ENCODE measurements around the gene IL18BP.
A peak's percentile ranks its signal among the peaks of the same experiment; 100 is the strongest.

IL18BP gene

DNA sequence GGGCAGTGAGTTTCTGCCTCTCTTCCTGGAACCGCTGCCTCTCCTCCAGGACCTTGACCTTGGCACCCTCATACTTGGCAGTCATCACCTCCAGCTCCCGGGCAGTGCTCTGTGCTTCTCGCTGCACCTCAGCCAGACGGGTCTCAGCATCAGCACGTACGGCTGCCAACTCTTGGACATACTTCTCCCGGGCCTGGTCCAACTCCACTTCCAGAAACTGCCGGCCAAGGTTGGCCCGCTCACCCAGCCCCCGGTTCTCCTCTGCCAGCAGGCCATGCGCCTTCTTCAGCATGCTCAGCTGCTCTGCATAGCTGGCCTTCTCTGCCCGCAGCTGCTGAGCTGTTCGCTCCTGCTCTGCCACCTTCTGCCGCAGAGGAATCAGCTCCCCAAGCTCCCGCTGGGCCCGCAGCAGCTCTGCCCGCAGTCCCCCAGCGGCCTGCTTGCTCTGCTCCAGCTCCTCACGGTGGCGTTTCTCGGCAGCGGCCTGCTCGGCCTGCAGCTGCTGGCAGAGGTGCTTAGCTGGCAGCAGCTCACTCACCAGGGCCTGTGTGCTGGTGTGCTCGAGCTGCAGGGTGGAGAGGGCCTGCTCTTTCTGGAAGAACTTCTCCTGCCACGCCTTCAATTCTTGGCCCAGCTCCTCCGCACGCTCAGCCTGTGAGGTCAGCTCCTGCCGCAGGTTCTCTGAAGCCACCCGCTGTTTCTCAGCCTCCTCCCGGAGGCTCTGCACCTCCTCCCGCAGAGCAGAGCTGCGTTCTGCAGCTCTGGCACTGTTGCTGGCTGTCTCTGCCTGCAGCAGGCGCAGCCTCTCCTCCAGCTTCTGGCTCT is 14.4 kb downstream of the IL18BP start:
- DNase-seq (ENCODE audit: low read depth in 2 of 2): no peak

DNA sequence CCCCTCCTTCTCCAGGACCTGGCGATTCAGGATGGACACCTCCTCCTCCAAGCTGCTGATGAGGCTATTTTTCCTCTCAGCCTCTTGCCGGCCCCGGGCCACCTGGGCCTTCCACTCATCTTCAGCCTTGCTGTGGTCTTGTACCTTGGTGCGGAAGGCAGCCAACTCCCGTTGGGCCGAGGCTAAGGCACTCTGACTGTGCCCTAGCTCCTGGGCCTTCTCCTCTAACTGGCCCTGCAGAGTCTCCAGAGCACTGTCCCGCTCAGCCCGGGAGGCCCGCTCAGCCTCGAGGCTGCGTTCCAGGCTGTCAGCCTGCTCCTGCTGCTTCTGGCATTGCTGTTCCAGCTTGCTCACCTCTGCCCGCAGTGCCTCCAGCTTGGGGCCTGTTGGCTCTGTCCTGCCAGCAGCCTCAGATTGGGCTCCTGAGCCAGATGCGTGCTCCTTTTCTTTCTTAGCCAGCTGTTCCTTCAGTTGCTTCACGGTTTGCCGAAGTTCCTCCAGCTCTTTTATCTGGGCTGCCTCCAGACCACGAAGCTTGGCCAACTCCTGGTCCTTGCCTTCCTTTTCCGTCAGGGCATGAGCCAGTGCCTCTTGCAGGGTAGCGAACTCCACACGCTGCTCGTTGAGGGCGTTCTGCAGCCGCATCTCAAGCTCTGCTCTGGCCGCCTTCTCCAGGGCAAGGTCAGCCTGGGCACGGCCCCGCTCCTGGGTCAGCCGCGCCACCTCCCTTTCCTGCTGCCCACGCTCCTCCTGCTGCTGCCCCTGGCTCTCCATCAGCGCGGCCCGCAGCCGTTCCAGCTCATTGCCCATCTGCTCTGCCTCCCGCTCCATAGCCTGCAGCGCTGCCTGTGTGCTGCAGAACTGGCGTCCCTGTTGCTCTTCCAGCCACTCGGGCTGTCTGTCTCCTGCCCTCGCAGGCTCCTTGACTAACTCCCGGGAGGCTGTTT is 15.3 kb downstream of the IL18BP start:
- DNase-seq (ENCODE audit: low read depth in 2 of 2): no peak

DNA sequence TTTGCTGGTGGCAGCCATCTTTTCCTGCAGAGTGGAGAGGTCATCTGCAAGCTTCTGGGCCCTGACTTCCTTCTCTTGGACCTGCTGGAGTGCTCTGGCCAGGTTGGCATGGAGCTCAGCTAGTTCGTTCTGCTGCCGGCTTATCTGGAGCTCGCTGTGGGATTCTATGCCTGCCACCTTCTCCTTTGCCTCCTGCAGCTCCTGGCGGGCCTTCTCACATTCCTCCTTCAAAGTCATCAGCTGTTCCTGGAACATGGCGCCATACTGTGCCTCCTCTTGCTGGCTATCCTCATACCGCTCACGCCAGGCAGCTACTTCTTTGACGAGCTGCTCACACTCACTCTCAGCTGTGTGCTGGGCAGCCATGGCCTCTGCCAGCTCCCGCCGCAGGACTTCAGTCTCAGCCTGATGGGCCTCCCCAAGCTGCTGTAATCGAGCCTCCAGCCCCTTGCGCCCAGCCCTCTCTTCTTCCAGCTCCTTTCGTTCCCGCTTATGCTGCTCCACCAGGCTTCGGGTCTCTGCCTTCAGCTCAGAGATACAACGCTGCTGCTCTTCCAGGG is 16.1 kb downstream of the IL18BP start:
- DNase-seq (ENCODE audit: low read depth in 2 of 2): no peak

DNA sequence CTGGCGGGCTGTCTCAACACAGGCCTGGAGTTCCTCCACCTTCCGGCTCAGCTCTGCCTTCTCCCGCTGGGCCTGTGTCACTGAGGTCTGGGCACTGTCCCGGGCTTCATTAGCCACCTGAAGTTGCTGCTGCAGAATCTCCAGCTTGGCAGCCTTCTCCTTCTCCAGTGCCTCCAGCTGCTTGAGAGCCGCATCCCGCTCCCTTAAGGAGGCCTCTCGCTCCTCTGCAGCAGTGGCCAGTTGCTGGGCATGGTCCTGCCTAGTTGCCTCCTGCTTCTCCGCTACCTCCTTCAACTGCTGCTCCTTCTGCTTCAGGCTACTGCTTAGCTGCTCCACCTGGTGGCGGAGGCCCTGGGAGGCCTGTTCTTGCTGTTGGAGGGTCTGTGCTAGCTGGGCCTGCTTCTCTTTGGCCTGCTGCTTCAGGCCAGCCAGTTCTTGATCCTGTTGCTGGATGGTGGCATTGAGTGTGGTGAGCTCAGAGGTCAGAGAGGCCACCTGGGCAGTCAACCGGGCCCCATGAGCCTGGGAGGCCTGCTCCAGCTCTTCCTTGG is 16.9 kb downstream of the IL18BP start:
- no peak for DNase-seq (ENCODE audit: low read depth in 2 of 2)

DNA sequence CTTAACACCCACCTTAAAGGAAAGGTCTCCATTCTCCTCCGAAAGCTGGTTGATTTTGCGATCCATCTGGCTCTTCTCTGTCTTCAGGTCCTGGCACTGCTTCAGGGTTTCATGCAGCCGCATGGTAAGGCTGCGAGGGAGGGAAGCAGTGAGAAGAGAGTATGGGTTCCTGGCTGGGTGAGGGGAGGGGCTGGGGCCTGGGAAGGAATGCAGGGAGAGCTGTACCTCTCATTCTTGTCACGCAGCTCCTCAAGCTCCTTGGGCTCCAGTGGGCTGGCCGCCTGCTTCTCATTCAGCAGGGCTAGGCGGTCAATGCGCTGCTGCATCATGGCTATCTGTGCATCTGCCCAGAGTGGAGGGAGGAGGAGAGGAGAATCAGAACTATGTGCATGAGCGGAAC is 19.5 kb downstream of the IL18BP start:
- DNase-seq (ENCODE audit: low read depth in 2 of 2): no peak

DNA sequence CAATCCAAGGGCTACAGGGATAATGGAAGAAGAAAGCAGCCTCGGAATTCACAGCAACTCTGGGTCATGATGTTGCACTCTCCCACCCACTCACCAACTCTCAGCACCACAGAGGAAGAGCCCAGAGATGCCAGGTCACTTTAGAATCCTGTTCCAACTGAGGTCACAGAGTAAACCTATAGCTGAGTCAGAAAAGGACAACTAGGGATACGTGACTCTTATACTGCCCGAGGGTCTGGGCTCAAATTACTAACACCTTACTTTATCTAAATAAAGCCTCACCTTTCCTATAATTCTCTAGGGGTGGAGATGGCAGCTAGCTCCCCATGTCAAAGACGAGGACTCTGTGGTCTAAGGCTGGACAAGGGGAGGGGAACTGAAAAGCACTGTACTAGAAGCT is 24.6 kb downstream of the IL18BP start:
- no peak for DNase-seq (ENCODE audit: low read depth in 2 of 2)

DNA sequence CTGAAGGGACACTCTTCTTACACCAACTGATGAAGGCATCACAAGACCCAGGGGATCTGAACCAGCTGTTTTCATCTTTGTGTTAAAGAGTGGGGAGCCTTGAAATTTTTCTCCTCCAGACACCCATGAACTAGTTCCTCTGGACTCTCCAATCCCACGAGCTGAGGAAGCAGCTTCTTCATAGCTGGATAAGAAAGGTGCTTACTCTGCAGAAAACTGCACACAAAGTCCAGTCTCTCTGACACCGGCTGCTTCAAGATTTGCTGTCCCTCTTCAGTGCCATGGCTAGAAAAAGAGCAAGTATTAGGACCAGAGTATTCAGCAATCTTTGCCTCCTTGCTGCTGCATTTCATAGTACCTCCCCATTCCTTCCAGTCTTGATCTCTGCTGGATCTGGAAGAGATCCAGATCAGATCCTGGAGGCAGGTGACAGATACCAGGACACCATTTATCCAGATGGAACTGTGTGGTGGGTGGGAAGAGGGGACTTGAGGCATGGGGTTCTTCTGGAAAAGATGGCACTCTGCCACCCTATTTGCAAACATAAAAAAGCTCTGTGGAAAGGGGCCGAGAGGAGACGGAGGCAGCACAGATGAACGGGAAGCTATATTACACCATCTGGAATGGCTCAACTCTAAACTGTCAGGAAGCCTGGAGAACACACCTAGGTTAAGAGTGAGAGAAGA is 25.5 kb downstream of the IL18BP start:
- DNase-seq (ENCODE audit: low read depth in 2 of 2): no peak

DNA sequence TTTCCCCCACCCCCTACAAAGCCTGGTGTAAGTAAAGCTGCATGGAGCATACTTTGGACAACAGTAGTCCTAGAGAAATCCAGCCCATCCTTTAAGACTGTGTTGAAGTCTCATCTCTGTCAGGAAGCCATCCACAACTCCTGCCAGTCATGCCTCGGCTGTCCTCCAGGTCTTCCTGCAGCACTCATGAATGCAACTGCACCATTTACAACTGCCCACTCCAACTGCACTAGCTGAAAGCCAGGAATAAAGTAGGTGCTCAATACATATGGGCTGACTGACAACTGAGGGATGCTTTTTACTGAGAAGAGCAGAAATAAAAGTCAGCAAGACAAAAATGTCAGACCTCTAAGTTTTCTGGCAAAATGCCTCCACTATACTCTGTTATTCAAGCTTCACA is 27.4 kb downstream of the IL18BP start:
- DNase-seq (ENCODE audit: low read depth in 2 of 2): no peak

DNA sequence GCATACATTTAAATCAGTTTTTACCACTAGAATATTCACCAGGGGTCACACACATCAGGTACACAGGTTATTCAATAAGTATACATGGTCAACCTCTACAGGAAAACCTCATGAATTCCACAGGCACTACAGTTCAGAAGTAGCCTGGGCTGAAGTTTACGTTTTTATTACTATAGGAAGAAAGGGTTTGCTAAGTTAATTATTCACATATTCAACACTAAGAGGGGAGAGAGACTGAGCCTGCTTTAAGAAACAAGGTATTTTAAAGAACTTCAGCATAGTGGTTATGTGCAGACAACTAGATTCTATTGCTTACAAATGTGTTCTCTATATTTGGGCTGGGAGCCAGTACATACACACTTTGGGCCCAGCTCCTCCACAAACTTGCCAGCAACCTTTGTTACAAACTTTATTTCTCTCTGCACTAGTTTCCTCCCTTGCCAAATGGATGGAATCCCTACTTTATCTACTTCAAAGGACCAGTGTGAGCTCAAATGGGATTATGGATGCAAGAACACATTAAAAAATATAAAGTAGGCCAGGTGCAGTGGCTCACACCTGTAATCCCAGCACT is 31.9 kb downstream of the IL18BP start:
- DNase-seq (ENCODE audit: low read depth in 2 of 2): no peak

DNA sequence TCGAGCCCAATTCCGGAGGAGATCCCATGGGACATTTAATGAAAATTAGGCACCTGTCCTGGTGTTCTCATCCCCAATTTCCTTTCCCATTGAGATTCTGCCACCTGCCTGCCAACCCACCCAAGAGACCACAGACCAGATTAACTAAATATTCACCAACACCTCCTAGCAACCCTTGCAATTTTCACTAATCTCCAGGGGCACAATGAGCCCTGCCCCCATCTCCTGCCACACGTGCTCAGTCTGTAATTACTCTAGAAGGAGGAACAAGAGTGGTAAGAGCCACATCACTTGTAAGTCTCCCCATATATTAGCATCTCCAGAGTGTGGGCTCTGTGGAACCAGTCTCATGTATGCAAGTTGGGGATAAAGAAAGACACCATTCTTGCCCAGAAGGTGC is 38.0 kb downstream of the IL18BP start:
- DNase-seq (ENCODE audit: low read depth in 2 of 2): no peak

DNA sequence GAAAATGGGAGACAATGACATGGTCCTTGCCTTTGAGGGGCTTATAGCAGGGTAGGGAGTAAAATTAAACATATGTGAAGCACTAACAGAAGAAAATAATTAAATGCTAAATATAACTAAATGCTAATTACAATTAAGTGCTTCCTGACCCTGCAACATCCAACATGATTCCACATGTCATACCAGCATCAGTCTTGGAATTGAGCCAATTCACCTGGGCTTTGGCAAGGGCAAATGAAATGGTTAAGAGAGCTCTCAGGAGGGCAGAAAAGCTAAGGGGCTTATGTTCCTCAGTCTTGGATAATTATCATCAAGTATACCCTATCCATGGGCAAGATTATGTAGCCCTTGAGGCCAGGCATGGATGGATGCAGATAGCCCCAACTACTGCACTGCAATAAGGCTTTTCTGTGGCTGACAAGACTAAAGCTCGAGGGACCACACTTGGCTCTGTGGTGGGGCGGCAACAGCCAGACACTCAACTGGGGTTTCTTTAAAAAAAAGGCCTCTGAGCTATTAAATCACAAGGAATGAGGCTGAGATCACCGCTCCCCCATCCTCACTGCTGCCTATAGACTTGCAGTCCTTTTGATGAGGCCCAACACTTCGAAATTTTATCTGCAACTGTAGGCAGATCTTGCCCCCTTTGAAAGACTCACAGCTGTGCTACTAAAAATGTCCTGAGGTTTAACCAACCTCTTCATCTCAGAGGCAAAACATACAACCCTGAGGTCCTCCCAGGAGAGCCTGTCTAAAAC is 39.0 kb downstream of the IL18BP start:
- no peak for DNase-seq (ENCODE audit: low read depth in 2 of 2)

DNA sequence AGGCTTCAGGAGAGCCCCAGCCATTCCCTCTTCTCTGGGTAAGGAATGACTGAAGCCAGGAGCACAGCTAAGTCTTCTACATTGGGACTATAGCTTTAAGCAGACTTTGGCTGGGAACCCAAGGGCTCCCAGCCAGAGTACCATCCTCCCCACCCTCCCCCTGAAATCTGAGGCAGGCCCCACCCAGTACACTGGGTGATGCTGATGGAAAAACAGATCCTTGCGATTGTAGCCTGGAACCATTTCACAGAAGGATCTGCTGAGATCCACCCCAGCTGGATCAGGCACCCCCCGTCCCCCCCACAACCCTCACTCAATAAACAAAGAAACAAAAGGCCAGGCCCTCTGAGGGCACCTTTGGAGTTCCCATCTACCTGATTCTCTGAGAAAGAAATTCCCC is 39.8 kb downstream of the IL18BP start:
- DNase-seq (ENCODE audit: low read depth in 2 of 2): no peak

DNA sequence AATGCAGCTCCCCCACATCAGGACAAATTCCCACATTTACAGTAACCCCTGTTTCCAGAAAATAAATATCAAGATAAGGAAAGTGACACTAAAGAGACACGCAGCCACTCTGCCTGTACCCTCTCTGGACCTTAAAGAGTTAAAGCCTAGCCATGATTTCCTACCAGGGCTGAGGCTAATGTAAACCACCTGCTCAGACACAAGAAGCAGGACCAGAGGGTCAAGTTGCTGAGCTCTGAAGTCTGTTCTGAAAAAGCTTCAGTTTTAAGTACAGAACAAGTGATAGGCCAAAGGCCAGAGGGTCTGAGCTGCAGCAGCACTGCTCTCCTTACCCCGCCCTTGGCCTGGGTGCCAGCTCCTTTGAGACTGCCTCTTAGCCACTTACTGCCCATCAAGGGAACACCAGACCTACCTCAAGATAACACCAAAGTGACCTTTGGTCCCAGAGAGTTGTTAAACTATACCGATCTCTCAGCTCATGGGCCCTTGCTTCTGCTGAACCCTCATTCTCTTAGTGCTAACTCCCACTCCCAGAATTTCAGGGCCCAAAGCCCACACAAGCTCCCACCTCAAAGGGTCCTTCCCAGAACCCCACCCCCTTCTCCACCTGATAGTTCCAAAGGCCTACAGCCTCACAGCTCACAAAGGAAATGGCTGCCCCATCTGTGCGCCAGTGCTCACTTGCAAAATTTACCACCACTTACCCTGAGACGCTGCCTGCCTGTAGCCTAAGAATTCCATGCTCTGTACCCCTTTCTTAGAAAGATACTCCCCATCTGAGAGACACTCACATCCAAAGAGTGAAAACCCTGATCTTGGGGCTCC is 40.5 kb downstream of the IL18BP start:
- no peak for DNase-seq (ENCODE audit: low read depth in 2 of 2)

DNA sequence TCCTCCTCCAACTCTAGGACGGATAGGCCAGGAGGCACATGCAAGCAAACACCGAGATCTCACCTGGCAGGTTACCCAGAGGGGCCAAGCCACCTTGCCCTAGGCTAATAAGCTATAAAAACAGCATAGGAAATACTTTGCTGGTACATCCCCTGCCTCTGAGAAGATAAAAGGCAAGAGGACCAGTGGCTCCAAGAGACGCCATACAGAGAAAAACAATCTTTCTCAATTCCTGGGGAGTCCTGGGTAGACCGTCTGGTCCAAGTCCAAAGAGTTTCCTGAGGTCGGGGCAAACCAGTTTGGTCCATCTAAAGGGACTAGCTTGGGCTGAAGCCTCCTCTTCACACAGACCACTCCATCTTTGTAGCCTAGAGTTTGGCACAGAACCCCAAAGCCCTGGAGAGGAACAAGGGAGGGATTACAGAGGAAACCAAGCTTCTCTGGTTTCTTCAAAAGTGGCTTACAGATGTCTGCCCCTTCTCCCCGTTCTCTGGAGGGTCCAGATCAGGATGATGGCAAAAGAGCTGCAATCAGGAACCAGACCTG is 41.2 kb downstream of the IL18BP start:
- DNase-seq (ENCODE audit: low read depth in 2 of 2): no peak

DNA sequence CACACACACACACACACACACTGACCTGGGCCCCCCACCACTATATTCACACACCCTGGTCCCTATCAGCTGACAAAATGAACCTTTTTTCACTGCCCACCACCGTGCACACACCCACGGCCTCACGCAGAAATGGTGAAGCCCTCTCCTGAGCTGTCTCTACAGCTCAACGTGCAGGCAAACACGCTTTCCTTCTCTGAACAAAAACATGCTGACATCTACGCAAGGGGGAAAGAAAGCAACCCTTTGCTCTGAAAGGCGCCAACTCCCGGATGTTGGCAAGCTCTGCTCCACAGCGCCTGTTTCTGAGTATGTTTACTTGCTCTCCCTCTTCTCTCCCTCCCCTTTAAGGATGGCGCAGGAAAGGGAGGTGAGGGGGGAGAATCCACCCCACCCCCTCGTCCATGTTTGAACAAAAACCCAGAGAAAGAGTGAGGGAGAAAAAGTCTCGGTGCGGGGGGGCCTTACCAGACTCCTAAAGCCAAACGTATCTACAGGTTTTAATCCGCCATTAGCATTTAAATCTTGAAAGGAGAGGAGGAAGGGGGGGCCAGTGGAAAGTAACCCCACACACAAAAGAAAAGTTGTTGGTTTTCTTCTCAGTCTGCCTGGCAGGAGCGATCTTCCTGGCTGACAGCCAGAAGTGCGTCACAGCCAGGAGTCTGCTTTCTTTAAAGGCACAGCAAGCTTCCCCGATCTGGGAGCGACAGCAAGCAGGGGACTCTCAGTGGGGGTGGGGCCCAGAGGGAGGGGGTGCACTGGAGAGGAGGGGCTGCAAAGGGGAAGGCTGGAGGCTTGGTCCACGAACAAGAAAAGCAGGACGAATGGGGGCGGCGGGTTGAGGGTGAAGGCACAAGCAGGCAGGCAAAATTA is 42.0 kb downstream of the IL18BP start:
- DNase-seq (ENCODE audit: low read depth in 2 of 2): peak; percentile 41 to 45

DNA sequence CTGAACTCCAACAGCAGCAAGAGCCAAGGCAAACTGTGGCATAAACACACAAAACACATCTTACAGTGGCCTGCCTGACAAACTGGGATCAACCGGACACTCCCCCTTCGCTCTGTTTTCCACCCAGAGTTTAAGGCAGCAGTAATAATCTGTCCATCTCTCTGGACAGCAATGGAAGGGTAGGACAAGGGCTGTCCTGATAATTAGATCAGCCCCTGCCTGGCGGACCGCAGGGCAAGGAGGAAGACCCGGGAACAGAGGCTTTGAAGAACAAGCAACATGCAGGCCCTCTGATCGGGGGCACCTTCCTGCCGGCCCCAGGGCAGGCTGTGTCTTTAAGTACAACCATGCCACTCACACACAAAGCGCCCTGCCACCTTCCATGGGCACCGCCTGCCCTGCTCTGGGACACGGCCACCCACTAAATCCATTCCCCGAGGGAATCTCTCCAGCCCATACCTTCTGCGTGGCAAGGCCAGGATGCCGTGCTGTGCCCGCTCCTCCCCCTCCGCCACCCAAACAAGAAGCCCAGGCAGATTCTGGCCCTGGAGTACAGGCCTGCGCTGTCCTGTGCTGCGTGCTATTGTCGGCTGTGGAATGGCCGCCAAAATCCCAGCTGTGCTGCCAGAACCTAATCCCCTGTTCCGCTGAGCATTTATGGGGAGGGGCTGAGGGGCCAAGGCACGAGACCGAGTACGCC is 42.8 kb downstream of the IL18BP start:
- DNase-seq (ENCODE audit: low read depth in 2 of 2): no peak

DNA sequence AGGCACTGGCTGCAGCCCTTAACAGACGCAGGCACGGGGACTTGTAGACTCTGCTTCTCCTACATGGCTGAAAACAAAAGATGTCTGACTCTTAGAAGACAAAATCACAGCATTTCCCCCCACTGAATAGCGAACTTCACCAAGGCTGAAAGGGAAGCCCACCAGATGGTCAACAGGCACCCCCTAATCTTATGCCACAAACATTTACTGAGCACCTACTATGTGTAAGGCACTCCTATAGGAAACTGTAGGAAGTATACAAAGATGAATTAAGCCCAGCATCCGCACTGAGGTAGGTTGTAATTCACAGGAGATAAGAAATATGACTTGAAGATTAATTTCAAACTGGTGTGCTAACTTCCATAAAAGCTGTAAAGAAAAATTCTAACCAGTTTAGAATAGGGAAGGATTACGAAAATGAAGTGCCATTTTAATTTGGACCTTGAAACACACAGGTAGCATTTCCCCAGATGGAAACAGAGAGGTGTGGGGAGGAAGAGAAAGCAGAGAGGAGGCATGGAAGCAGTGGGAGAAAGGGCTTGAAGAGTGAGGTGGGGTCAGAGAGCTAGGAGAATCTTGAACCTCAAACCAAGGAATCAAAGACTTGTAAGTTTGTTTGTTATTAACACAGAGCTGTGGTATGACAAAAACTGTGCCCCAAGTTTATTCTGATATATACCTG is 43.5 kb downstream of the IL18BP start:
- no peak for DNase-seq (ENCODE audit: low read depth in 2 of 2)
